NB4 (cell line): Measurements from ENCODE around the gene ACSF2.

Experiments used
- MYC ChIP-seq: IDR thresholded peaks from 2 replicates; pipeline ENCODE4 v1.6.1; 2011; ENCODE audit warnings: low read depth, low read length
- POLR2A ChIP-seq: IDR thresholded peaks from 2 replicates; pipeline ENCODE4 v1.6.1; 2011; ENCODE audit warnings: mild to moderate bottlenecking; ENCODE audit not compliant: insufficient read length; ENCODE audit errors: extremely low read depth
- TF ChIP-seq, protein P1 (sequence below): IDR thresholded peaks from one replicate; pipeline ENCODE4 v1.5.1; 2012; ENCODE audit warnings: low read depth, low read length

DNA sequence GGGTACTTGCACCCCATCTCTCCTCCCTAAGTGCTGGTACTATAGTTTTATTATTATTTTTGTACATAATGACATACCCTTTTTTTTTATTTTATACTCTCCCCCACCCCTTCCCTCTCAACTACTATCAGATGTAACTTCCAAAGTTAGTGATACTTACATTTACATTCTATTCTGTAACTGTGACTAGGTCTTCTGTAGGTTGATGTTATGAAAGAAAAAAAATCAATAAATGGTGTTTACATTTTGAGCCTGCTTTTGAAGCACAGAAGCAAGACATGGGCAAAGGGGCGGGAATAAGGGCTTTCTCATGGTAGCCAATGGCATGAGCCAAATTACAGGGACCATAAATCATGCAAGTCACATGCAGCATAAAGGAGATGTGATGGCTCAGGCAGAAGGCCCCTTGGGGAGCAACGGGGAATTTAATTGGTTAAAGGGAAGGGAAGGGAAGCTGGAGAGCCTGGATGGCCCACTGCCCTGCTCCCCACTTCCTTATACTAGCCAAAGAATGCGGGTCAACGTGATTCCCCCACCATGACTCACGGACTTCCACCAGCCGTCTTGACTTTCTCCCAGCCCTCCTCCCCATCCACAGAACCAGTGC is 2.4 kb upstream of the ACSF2 start:
- TF ChIP-seq, protein P1, sequence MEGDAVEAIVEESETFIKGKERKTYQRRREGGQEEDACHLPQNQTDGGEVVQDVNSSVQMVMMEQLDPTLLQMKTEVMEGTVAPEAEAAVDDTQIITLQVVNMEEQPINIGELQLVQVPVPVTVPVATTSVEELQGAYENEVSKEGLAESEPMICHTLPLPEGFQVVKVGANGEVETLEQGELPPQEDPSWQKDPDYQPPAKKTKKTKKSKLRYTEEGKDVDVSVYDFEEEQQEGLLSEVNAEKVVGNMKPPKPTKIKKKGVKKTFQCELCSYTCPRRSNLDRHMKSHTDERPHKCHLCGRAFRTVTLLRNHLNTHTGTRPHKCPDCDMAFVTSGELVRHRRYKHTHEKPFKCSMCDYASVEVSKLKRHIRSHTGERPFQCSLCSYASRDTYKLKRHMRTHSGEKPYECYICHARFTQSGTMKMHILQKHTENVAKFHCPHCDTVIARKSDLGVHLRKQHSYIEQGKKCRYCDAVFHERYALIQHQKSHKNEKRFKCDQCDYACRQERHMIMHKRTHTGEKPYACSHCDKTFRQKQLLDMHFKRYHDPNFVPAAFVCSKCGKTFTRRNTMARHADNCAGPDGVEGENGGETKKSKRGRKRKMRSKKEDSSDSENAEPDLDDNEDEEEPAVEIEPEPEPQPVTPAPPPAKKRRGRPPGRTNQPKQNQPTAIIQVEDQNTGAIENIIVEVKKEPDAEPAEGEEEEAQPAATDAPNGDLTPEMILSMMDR, result no peak
- TF ChIP-seq MYC (no peak), POLR2A (no peak)
